OCI-M2 (cell line): ENCODE measurements around the gene DNAJC3.
"Not testable (repeated sequence)": the region's sequence is repeated elsewhere in the genome, so short reads cannot be mapped to it uniquely, and the experiment has no call there.

Source experiments
- DNase-seq: peaks from one replicate; lab custom pipeline; 2025; ENCODE audit not compliant: unreplicated experiment; lab: John Stamatoyannopoulos, UW

The DNAJC3 gene

DNA sequence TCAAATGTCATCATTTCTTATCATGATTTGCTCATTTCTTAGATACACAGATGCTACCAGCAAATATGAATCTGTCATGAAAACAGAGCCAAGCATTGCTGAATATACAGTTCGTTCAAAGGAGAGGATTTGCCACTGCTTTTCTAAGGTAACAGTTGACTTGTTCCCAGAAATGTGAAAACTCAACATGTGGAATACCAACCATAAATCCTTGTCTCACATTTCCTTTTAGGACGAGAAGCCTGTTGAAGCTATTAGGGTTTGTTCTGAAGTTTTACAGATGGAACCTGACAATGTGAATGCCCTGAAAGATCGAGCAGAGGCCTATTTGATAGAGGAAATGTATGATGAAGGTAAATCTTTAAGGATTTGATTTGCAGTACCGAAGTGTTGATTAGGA is 86.7 kb downstream of the DNAJC3 start:
- DNase-seq, result no peak

DNA sequence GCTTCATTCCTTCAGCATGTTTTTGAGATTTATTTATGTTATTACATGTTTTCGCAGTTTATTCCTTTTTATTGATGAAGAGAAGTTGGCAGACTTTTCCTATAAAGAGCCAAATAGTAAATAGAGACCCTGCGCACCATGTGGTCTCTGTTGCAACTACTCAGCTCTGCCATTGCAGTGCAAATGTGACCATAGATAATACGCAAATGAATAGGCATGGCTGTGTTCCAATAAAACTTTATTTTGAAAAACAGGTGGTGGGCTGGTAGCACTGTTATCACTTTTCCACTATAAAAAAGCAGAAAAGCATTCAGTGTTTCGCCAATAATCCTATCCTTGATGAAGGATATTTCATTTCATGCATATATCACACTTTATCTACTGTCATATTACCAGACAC is 95.0 kb downstream of the DNAJC3 start:
- no peak for DNase-seq

DNA sequence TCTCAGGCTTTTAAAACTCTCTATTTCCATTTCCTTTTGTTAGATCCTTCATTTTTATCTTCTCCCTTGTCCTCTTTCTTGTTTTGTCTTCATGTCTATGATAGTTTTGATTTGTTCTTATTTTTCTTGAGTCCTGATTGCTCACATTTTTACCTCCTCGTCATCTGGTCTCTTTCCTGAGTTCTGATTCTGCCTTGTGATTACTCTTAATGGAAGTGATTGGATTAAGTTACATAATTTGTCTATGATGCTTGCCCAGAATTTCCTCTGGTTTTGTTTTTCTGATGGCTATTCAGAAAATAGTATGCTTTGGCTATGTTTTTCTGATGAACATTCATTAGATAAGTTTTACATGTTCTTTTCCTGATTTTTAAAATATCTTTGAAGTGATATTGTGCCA is 102.6 kb downstream of the DNAJC3 start:
- DNase-seq, result no peak

DNA sequence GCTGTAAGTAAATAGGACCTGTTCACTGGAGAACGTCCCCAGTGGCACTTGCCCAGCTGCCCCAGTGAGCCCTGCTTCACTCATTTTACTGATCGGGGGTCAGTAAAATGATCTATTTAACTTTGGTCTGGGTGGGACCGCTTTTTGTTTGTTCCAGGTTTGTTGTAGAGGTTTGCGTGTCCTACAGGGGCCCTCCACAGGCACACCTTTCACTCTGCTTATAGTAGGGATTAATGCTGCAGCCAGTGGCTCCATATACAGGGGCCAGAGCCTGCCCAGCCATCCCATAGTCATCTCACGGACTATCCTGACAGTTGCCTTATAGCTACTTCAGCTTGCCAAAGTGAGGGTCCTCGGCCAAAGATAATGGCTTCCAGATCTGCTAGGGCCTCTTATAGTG is 104.1 kb downstream of the DNAJC3 start:
- no peak for DNase-seq

DNA sequence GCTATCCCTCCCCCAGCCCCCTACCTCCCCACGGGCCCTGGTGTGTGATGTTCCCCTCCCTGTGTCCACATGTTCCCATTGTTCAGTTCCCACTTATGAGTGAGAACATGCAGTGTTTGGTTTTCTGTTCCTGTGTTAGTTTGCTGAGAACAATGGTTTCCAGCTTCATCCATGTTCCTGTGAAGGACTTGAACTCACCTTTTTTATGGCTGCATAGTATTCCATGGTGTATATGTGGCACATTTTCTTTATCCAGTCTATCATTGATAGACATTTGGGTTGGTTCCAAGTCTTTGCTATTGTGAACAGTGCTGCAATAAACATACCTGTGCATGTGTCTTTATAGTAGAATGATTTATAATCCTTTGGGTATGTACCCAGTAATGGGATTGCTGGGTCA is 105.0 kb downstream of the DNAJC3 start:
- not testable (repeated sequence) for DNase-seq

DNA sequence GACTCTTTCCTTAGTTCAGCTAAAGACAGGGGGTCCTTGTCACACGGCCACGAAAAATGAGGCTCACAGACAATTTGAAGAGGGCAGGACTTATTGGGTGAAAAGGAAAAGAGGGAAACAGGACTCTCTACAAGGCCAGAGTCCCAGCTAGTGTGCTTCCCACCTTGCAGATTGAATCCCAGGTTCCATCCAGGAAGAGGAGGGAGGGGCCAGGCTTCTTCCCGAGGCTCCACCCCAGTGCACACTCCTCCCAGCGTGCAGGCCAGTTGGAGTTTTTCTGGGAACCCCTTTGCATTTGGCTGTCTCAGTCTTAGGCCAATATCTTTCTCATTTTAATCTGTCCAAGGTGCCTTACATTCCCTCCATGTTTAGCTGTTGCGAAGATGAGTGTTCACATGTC is 106.8 kb downstream of the DNAJC3 start:
- no peak for DNase-seq

DNA sequence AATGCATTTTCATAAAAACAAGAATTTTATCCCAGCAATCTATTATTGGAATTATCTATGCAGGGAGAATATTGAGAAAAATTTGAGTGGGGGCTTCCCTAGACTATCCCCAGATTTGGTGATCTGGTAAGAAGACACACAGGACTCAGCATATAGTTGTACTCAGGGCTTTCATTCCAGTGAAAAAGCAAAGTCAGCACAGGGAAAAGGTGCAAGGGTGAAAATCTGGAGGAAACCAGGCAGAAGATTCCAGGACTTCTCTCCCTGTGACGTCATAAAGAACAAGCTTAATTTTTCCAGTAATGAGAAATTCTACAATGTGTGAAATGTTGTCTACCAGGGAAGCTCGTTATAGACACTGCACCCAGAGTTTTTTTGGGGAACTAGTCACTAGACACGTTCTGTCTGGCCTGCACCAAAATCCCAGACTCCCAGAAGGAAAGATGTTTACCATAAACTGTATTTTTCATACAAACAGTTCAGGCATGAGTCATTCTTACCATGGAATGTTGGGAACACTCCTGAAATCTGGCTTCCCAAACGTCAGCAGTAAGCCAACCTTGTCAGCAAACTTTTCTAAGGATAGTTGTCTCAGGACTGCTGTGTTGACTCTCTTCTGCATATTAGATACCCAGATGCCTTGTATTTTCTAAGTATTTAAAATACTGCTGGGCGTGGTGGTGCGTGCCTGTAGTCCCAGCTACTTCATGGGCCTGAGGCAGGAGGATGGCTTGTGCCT is 107.4 kb downstream of the DNAJC3 start:
- DNase-seq, result no peak

DNA sequence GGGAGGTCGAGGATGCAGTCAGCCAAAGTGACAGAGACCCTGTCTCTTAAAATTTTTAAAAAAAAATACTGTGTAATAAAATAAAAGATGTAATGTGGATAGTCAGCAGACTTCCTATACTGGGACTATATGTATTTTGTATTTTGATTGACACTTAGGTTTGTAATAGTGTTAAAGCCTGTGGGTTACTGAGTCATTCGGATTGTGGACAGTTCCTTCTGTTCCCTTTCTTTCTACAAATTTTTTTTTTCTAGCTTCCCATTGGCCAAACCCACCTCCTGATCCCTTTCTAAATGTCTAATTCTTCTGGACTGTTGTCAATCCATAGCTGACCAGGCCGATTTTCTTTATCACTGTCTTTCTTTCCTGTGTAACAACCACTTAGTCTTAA is 108.0 kb downstream of the DNAJC3 start:
- DNase-seq, result no peak

DNA sequence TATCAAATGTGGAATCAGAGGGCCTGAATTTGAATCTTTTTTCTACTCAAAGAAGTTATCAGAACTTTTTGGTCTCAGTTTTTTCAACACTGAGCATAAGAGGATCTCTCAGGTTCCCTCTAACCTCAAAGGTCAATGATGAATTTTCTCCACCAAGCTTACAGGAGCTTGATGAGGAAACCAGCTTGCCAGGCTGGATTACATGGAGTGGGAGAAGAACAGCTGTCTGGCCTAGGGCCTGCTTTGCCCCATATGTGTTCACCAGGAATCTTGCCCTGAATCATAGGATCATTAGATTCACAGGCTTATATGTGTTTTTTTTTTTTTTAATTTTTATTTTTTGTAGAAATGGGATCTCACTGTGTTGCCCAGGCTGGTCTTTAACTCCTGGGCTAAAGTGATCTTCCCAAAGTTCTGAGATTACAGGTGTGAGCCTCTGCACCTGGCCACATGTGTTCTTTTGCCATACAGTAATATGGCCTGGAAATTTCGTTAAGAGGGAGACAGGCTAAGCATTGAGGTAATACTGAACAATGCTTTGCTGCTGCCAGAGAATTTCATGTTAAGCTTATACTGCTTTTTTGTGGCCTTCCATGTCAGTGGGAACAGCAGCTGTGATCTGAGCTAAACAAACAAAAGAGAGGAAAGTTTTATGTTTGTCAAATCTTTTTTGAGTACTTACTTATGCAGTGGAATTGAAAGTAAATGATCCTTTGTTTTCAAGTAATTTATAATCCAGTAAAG is 110.6 kb downstream of the DNAJC3 start:
- no peak for DNase-seq

DNA sequence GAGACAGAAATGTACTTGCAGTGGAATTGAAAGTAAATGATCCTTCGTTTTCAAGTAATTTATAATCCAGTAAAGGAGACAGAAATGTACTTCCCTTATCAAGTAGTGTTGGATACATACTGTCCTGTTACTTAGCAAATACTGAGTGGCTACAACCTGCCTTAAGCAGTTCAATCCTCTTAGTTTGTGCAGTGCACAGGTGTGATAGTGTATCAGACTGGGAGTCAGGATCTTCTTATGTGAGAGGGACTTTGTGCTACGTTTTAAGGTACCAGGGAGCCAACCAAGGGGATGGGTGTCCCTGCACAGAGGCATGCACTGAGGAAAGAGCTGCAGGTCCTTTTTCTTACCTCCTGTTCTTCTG is 111.1 kb downstream of the DNAJC3 start:
- no peak for DNase-seq

DNA sequence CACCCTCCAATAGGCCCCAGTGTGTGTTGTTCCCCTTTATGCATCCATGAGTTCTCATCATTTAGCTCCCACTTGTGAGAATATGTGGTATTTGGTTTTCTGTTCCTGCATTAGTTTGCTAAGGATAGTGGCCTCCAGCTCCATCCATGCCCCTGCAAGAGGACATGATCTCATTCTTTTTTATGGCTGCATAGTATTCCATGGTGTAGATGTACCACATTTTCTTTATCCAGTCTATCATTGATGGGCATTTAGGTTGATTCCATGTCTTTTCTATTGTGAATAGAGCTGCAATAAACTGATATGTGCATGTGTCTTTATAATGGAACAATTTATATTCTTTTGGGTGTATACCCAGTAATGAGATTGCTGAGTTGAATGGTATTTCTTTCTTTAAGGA is 112.4 kb downstream of the DNAJC3 start:
- not testable (repeated sequence) for DNase-seq

DNA sequence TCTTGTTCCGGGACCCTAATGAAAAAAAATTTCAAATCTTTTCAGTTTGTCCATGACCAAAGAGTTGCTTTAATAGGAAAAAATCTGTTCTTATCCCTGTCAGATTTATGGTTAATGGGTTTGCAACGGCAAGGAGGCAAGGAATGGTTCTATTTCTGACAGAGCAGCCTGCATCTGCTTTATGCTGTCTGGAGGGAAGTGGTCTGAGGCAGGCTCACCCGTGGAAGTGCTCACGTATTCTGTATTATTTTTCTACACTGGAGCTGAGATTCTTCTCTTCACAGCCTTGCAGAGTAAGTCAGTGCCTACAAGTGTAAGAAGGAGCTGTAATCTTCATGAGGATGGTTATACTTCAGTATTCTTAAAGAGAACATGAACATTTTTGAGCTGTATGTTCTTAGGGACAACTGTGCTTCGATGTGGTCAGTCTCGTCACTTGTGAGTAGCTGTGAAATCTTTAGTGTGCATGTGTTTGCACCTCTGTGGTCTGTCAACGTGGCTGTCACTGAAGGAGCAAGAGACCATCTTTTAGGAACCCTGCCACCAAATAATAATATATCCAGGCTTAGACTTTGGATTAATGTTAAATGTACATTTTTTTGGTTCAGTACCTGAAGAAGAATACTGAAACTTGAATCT is 114.3 kb downstream of the DNAJC3 start:
- DNase-seq, result no peak

DNA sequence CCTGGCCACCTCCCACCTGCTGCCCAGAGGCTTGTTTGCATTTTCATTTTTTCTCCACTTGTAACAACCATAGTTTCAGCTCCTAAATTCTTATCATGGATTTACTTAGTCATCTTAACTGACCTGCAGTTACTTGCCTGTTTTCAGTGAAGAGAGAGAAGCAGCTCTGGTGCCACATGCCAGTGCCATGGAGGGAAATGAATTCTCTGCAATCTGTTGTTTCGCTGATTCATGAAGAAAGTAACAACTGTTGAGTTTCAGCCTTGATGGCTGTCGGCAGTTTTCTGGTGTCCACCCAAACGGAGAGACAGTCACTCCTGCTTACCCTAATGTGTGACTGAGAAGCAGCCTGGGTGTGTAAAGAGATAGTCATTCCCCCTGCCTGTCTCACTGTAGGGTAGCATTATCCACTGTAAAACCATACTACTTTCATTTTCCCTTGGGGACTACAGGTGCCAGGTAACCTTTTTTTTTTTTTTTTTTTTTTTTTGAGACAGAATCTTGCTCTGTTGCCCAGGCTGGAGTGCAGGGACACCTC is 116.1 kb downstream of the DNAJC3 start:
- no peak for DNase-seq

DNA sequence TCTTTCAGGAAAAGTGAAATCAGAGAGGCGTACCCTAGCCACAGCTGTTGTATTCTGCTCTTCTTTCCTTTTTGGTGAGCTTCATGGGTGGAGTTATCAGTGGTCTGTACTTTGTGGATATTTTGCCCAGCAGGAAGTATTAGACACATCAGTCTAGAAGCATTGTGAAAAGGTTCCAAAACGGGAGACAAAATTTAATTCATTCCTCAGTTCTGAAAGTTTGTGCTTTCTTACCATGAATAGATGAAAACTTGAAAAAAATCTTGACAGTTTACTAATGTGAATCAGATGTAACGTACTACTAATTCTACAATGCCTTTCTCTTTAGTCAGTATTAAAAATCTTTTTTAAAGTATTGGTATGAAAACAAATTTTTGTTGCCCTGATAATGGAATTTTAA is 116.8 kb downstream of the DNAJC3 start:
- no peak for DNase-seq

DNA sequence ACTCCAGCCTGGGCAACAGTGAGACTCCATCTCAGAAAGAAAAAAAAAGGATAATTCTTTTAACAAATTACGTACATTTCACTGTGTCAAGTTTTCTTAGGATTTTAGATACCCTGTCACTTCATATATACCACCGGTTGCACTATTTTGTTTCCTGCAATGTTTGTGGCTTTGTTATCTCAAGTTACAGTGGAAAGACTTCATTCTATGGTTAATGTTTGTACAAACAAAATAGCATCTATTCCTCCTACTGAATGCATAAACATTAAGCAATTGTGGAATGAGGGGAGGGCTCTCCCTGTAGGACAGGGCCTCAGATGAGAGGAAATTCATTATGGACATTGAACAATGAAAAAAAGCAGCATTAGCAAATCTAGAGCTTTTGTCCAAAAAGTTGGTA is 120.1 kb downstream of the DNAJC3 start:
- no peak for DNase-seq

DNA sequence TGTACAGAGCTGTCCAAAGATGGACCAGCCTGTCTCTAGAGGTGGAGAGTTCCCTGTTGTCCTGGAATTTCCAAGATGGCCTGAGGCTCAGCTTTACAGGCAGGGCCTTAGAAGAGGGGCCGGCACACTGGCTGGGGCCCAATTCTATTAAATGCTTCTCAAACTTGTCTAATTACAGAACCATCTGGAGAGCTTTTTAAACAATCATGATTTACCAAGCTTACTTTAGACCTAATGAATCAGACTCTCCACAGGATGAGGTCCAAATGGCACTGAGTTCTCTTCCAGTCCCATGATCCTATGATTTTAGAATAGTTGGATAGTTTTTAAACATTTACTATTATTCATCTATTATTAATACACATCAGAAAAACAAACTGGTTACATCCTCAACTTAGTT is 123.5 kb downstream of the DNAJC3 start:
- no peak for DNase-seq

DNA sequence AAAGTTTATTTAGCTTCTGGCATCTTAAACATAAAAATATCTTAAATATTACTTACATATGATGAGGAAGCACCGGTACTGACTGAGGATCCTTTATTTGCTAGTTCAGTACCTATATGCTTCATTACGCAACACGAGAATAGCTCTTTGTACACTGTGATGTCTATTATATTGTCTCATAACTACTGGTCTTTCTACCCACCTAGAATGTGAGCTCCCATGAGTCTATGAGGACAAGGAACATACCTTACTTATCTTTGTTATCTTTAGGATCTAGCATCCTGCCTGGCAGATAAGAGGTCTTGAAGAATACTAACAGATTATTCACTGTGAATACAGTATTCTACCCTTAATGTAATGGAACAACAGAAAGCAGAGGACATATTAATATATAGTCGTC is 124.9 kb downstream of the DNAJC3 start:
- no peak for DNase-seq

DNA sequence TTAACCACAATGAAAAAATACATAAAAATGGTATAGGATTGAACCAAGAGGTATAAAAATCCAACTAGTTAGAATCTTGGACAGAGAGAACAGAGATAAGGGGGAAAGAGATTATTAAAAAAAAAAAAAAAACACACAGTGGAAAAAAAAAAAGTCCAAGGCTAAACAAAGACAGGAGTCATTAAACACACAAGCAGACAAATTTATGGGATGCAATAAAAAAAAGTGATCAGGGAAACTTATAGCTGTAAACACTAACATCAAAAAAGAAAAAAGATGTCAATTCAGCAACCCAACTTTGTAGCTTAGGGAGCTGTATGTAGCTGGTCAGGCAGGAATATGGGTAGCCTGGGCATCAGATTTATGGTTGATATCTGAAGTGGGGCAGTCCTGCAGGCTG is 129.0 kb downstream of the DNAJC3 start:
- DNase-seq, result no peak

DNA sequence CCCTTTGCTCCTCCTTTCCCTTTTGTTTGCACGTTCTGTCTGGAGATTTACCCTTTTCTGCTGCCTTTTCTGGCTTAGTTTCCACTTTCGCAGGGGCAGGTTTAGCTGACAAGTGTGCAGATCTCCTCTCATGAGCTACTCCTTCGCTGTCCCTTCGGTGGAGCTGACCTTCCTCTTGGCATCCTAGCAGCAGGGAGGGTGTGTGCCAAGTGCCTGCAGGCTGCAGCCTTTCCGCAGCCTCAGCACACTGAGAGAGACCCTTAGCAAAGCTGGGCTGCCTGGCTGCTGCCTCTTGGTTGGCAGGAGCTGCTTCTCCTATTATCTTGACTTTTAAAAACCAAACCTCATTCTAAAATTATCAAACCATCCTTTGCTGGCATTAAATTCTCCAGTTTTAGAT is 132.5 kb downstream of the DNAJC3 start:
- DNase-seq, result no peak

DNA sequence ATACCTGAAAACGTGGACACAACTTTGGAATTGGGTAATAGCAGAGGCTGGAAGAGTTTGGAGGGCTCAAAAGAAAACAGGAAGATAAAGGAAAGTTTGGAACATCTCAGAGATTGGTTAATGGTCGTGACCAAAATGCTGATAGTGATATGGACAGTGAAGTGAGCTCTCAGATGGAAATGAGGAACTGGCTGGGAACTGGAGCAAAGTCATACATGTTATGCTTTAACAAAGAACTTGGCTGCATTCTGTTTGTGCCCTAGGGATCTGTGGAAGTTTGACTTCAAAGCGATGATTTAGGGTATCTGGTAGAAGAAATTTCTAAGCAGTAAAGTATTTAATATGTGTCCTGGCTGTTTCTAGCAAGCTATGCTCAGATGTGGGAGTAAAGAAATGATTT is 136.2 kb downstream of the DNAJC3 start:
- DNase-seq, result no peak

DNA sequence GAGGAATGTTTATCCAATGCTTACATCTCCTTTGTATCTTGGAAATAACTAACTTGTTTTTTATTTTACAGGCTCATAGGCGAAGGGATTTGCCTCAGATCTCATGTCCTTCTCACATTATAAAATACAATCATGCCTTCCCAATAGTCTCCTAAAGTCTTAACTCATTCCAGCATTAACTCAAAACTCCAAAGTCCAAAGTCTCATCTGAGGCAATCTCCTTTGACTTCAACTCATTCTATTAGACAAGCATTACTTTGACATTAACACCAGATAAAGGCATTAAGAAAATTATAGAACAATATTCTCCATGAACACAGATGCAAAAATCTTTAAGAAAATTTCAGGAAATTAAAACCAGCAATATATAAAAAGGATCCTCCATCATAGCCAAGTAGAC is 137.6 kb downstream of the DNAJC3 start:
- DNase-seq, result no peak

DNA sequence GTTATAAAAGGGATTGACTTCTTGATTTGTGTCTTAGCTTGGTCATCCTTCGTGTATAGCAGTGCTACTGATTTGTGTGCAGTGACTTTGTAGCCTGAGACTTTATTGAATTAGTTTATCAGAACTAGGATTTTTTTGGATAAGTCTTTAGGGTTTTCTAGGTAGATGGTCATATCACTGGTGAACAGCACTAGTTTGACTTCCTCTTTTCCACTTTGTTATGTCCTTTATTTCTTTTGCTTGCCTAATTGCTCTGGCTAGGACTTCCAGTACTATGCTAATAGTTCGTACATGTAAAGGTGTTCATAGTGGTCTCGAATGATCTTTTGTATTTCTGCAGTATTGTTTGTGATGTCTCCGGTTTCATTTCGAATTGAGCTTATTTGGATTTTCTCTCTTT is 145.4 kb downstream of the DNAJC3 start:
- no peak for DNase-seq
